ENCODE results near the gene UBE2D1.

DNA sequence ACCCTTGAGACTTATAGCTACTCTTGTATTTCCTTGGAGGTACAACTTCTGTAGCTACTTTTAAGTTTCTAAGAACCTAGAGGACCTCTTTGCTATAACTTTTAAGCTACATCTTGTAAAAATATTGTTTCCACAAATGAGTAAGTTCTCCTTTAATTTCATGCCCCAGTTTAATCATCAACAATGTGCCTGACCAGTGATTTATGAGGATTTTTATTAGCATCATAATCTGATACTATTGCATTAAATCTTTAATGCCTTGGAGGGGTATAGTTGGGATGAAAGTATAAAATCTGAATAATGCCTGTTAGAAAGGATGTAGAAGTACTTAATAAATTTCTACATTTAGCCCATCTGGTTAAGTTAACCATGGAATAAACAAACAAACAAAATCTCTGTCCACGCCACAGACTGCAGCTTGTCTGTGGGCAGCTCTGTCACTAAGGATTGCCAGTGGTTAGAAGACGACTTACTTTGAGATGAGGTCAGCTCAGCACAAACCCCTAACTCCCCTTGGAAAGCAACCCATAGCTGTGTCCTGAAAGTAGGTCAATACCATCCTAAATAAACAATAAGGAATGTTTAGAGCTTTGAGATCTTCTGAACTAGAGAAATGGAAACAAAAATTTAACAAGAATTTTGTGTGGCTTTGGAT is 18.3 kb downstream of the UBE2D1 start:
- TF ChIP-seq SUZ12 (IDR thresholded peaks at IDR 0.05; ENCODE audit: extremely low read depth, insufficient read depth, insufficient read length) (no peak), ZNF274 (IDR thresholded peaks at IDR 0.05; ENCODE audit: low read depth, low read length) (no peak), YY1 (IDR thresholded peaks at IDR 0.05; ENCODE audit: insufficient read depth, insufficient read length) (no peak)

Measured in NT2/D1 (cell line).